ENCODE data around the gene DPP6. TPM values are rescaled to one million over a fixed set of nuclear protein-coding genes. Genes with fewer than 3 reads are reported as not detected.
"Not testable (repeated sequence)": the region's sequence is repeated elsewhere in the genome, so short reads cannot be mapped to it uniquely, and the experiment has no call there.

DPP6 gene
- 1 to 10 TPM in 2 of 4 donors, not detected in 2; 1.5 to 2.9 TPM for total RNA-seq

DNA sequence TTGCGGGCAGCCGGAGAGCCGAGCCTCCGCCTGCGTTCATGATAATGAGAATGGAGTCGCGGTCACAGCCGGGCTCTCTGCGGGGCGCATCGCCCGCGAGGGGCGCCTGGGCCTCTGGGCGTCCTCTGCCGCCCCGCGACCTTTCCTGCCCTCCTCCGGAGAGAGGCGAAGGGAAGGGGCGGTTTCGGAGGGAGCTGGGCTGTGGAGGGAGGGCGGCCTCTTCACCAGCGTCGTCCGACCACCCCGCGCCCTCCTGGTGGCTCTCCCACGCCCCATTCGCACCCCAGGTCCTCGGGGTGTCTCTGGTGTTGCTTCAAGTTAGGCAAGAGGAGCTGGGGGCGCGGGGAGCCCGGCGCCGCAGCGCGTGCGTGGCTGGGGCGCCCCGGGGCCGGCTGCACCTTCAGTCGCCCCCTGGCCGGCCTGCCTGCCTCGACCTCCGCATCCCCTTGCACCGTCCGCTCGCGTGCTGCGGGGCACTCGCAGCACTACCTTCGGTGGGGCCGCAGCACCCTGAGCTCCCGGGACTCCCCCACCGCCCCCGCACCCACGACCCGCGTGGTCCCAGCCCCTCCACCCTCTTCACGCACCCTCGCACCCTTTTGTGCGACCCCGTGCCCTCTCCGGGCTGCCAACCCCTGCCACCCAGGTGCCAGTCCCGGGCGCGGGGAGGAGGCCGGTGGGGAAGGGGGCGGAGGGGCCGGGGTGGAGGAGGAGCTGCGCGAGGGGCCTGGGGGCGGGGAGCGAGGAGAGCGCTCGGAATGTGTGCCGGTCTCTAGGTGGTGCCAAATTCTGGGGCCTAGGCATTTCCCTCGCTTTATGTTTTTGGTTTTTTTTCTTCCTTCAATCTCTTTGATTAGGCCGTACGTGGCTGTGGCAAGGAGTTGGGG, at the start of gene DPP6:
DPP6 (plus strand) TSS at position 756 of the 887 bp plus-strand sequence.
- not testable (repeated sequence) for H3K27ac ChIP-seq, H3K9me3 ChIP-seq, DNase-seq, H3K27me3 ChIP-seq, H3K4me1 ChIP-seq, H3K4me3 ChIP-seq, H3K36me3 ChIP-seq

- not testable (repeated sequence) for H3K4me3 ChIP-seq, H3K9me3 ChIP-seq, H3K27me3 ChIP-seq, H3K27ac ChIP-seq, DNase-seq, H3K4me1 ChIP-seq, H3K36me3 ChIP-seq
These were observed 42.7 kb upstream of the DPP6 start for GRCh38 chr7:154009423-154009911.

DNA sequence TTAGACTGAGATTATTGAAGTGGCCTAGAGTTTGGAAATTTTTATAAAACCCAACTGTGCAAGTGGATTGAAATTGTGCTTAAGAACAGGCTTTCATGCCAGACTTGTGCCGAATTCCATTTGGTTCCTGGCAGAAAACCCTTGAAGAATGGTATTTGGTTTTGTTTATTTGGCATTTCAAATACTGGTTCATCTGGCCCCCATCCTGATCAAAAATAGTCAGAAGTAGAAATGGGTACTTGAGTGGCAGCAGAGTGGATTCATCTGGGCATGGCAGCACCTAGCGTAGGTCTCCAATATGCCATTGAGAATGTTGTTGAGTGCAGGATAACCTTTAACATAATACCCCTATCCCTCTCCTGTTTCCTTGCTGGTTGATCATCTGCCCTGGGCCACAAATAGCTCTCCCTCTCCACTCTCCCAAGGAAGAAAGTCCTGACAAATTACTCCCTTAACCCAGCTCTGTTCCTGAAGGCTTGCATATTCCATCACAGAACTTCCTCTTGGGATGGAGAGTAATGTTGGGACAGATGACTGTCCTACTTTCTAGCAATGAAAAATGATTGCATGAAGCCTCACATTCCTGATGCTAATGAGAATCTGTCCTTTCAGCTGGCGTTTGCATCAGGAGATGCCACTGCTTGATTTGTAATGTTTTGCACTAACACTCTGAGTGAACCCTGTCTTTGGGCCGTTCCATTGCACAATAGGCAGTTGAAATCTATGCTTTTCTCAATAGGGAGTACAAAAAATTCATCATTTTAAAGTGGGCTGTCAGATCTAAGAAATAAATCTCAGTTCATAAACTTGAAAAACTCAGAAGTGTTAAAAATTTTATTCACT, 41.3 kb upstream of the DPP6 start:
- H3K27me3 ChIP-seq, H3K4me3 ChIP-seq, H3K9me3 ChIP-seq, H3K27ac ChIP-seq, H3K36me3 ChIP-seq, DNase-seq, H3K4me1 ChIP-seq: not testable (repeated sequence)

GRCh38 chr7:154012800-154013199, 39.4 kb upstream of the DPP6 start:
- DNase-seq, result not testable (repeated sequence)

DNA sequence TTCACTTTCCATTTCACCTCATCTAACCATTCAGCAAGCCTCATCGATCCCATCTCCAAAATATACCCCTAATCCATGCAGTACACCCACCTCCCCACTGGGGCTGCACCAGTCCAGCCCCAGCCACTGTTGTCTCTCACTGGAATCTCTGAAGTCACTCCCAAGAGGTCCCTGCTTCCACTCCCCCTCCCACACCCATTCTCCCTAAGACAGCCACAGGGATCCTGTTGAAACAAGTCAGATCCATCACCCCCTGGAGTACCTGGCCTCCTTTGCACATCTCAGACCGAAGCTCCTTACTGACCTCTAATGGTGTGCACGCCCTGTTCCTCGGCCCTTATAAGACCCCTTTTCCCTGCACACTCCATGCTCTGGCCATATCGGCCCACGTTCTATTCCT, 36.6 kb upstream of the DPP6 start:
- H3K36me3 ChIP-seq, H3K4me3 ChIP-seq, H3K4me1 ChIP-seq, H3K9me3 ChIP-seq, DNase-seq, H3K27me3 ChIP-seq, H3K27ac ChIP-seq: not testable (repeated sequence)

More at GRCh38 chr7:154012800-154013199, 39.4 kb upstream of the DPP6 start:
- H3K27ac ChIP-seq, H3K9me3 ChIP-seq, H3K27me3 ChIP-seq, H3K4me3 ChIP-seq, H3K4me1 ChIP-seq, H3K36me3 ChIP-seq: not testable (repeated sequence)

DNA sequence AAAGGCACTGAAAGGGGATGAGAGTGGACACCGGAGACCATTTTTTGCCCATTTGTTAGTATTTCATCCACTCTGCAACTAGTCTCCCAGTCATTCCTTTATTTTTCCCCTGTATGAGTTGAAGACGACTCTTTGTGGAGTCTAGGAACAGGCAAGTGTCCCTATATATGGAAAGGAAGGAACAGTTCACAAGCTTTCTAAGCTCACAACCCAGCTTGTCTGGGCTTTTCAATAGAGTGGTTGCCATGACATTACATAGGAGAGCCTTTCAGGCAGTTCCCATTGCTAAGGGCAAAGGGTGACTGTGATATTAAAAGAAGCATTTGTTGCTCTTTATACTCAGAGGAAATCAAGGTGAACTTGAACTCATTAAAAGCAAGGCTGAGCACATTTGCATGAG, 33.8 kb upstream of the DPP6 start:
- H3K27me3 ChIP-seq, H3K27ac ChIP-seq, DNase-seq, H3K4me1 ChIP-seq, H3K36me3 ChIP-seq, H3K9me3 ChIP-seq, H3K4me3 ChIP-seq: not testable (repeated sequence)

- H3K9me3 ChIP-seq, DNase-seq, H3K36me3 ChIP-seq, H3K4me1 ChIP-seq, H3K4me3 ChIP-seq, H3K27me3 ChIP-seq, H3K27ac ChIP-seq: not testable (repeated sequence)
These were observed 24.4 kb upstream of the DPP6 start for GRCh38 chr7:154027805-154028204.

GRCh38 chr7:154030476-154031080, 21.6 kb upstream of the DPP6 start:
- not testable (repeated sequence) for H3K4me3 ChIP-seq, H3K4me1 ChIP-seq, H3K9me3 ChIP-seq, H3K27ac ChIP-seq, DNase-seq, H3K27me3 ChIP-seq, H3K36me3 ChIP-seq

DNA sequence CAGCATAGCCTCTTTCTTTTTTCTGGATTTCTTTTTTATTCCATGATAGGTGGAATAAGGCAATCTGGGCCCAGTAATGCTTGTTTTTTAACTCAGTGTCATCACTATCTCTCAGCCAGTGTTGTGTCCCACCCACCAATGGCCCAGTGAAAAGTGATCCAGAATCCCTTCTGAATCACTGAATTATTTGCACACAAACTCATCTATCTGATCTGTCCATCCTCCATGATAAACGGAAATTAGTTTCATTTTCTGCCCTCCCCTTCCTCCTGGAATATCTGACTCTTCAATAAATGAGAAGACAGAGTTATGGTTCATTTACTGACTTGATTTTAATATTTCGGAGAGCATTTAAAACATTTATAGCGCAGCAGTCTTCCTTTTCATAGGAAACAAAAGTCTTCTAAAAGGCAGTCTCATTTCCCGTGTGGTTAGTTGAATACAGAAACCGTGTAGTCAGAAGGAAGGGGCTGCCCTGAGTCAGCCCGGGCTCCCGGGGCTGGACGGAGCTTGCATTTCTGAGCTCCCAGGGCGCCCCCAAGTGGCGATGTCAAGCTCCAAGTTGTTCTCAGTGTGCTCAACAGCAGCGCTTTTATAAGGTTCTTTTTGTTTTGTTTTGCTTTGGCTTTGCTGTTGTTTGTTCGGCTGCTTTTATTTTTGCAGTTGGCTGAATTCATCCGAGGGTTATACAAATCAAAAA, 12.6 kb upstream of the DPP6 start:
- DNase-seq, H3K27me3 ChIP-seq, H3K4me3 ChIP-seq: not testable (repeated sequence)

DNA sequence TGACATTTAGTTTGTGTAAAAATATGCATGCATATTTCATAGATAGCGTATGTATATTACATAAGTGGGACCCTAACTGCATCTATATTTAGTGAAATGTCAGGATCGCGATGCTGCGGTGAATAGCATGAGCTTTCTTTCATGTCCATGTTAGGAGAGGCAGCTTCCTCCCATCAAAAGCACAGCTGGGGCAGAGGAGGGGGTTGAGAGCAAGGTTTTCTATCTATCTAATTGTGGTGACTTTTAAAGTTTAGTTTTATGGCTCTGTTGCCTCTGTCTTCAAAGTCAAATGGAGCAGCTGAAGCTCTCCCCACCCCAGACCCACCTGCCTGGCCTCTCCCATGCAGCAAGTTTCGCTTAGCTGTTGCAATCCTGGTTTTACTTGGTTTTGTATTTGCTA, 1.8 kb upstream of the DPP6 start:
- H3K9me3 ChIP-seq, H3K36me3 ChIP-seq, H3K27me3 ChIP-seq, H3K4me1 ChIP-seq, DNase-seq, H3K4me3 ChIP-seq, H3K27ac ChIP-seq: not testable (repeated sequence)

More for the DNA sequence above, 12.6 kb upstream of the DPP6 start:
- not testable (repeated sequence) for H3K9me3 ChIP-seq, H3K4me1 ChIP-seq, H3K36me3 ChIP-seq, H3K27ac ChIP-seq

DNA sequence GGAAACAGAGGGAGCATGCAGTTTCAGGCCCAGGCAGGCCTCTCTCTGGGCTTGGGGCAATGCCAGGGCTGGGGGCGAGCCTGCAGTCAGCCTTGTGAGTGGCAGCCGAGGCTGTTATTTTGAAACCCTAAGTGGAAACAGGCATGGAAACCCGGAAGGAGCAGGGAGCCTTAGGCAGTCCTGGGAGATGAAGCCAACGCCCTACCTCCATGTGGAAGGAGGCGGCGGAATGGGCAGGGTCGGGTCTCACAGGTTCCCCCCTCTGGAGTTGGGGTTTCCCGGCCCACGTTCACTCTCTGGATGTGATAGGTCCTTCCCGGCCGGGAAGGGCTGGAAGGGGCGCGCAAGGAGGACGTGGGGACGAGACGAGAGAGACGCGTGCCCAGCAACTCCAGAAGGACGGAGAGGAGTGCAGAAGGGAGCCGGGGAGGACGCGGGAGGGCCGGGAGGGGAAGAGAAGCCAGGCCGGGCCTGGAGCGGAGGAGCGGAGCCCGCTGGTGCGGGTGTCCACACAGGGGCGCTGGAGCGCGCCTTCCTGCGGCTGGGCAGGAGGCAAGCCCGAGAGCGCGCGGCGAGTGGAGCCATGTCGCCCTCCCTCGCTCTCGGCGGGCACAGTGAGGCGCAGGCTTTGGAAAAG, 1.1 kb upstream of the DPP6 start:
- DNase-seq, H3K4me3 ChIP-seq, H3K36me3 ChIP-seq, H3K27ac ChIP-seq, H3K4me1 ChIP-seq, H3K27me3 ChIP-seq, H3K9me3 ChIP-seq: not testable (repeated sequence)

- not testable (repeated sequence) for H3K9me3 ChIP-seq, DNase-seq, H3K4me3 ChIP-seq, H3K4me1 ChIP-seq, H3K27me3 ChIP-seq, H3K36me3 ChIP-seq, H3K27ac ChIP-seq
These were observed 493 bp downstream of the DPP6 start for GRCh38 chr7:154052530-154053252.

GRCh38 chr7:154053466-154054312, 1.5 kb downstream of the DPP6 start:
- H3K9me3 ChIP-seq, H3K4me1 ChIP-seq, H3K27me3 ChIP-seq, H3K27ac ChIP-seq, DNase-seq, H3K4me3 ChIP-seq, H3K36me3 ChIP-seq: not testable (repeated sequence)

Measured in Peyer's patch (tissue), 4 donors.